Mononuclear cell (primary cell): ENCODE results near the gene UNC13B. TPM values are rescaled to one million over a fixed set of nuclear protein-coding genes. Genes with fewer than 3 reads are reported as not detected.

Experiments used
- H3K27me3 ChIP-seq: 2 replicates; pipeline ENCODE4 v1.6.0; 2011; ENCODE audit warnings: low read length, control low read depth; ENCODE audit not compliant: insufficient read depth
- H3K4me1 ChIP-seq: 2 replicates; pipeline ENCODE4 v1.5.1; 2011; ENCODE audit warnings: mild to moderate bottlenecking, low read length, control low read depth; ENCODE audit not compliant: insufficient read depth
- H3K4me3 ChIP-seq: 2 replicates; pipeline ENCODE4 v1.5.1; 2011; ENCODE audit warnings: mild to moderate bottlenecking, low read length, moderate library complexity
- H3K9me3 ChIP-seq: 2 replicates; pipeline ENCODE4 v1.5.1; 2011; ENCODE audit warnings: low read depth, mild to moderate bottlenecking, control low read depth, low read length
- total RNA-seq: library from RNA; depleted of rRNA; stranded (reverse); fragments of >200 nt; gene quantifications from one replicate; pipeline ENCODE4 v1.2.3, GENCODE V29; 2012

The UNC13B gene
- total RNA-seq, 1 donor: 0.31 TPM

DNA sequence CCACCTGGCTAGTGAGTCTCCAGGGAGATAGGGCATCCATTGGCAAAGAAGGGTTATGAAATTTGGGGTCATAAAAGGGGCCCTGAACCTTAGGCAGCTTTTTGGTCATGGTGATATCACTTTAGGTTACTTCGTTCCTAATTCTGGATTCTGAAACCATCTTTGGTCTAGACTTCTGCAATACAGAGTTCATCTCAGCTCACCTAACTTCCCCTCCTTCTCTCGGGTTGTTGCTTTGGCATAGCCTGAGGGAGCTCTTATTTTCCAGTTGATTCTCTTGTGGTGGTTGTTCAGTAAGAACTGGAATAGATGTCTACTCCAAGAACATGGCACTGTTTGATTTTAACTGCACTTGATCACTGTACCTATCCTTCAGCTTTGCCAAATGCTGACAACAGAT is 179.2 kb downstream of the UNC13B start:
- no peaks in the 10 kb centered on the region for H3K27me3 ChIP-seq
- no peaks in the 10 kb centered on the region for H3K9me3 ChIP-seq
- no peak overlapping the region for H3K4me3 ChIP-seq
- H3K4me1 ChIP-seq: no peaks in the 10 kb centered on the region

DNA sequence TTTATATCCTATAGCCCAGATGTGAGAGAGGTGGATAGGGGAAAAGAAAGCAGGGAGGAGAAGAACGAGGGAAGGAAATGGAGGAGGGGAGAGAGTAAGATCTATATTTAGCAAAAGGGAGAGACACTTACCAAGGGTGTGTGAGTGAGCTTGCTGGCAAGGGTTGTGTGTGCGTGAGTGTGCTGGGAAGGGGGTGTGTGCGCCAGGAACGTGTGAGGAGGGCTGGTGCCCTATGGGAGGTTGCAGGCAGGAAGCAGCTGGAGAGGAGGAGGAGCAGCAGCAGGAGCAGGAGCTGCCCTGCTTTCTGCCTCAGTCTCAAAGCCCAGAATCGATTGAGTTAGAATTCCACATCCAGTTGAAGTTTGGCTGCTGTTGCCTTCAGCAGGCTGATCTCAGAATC is 179.8 kb downstream of the UNC13B start:
- Histone ChIP-seq H3K9me3 (no peaks in the 10 kb centered on the region), H3K4me1 (no peaks in the 10 kb centered on the region), H3K27me3 (no peaks in the 10 kb centered on the region), H3K4me3 (no peak overlapping the region)

GRCh38 chr9:35342221-35342958 is 180.6 kb downstream of the UNC13B start:
- Histone ChIP-seq H3K4me1 (no peaks in the 10 kb centered on the region), H3K9me3 (no peaks in the 10 kb centered on the region), H3K27me3 (no peaks in the 10 kb centered on the region), H3K4me3 (no peak overlapping the region)

DNA sequence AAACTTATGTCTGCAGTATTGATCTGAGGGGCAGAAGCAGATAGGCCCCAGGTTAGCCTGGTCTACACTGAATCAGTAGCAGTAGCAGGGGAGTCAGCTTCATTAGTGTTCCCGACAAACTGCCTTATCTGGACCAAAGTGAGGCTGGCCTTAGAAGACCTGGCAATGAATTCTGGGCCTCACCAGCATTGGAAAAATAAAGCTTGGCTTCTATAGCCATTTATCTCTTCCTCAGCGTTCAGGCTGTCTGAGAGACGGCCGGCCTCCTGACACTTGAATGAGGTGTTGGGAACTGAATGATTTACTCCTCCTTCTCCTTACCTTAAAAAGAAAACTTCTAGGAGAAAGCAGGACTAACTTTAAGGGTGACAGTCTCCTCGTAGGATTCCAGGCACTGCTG is 186.3 kb downstream of the UNC13B start:
- no peaks in the 10 kb centered on the region for H3K4me1 ChIP-seq
- no peaks in the 10 kb centered on the region for H3K9me3 ChIP-seq
- no peak overlapping the region for H3K4me3 ChIP-seq
- H3K27me3 ChIP-seq: no peaks in the 10 kb centered on the region

DNA sequence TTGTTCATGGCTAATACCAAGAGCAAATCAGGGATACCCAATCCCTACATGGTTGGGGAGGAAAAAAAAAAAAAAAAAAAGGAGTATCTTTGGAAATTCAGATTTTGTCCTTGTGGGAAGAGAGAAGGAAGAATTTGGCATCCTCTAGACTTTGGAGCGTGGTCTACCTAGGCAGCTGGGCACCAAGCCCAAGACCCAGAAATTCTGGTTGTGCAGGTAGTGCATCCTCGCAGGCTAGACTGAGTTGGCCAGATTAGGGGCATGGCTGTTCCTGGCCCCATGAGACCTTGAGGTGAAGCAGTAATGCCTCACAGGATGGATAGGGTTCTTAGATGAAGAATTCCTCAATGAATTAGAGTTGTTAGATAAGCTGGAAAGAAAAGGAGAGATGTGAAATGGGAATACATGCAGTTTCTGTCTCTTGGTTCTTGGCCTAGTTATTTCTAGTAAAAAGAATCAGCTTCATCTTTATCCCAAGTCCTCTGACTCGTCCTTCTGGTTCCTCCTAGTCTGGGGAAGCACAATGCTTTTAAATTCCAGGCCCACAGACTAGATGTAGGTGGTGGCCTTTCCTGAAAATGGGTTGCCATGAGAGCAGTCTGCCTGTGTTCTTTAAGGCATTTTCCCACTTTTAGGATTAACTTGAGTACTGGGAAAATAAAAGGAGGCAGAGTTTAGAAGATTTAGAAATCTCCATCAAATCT is 187.6 kb downstream of the UNC13B start:
- H3K9me3 ChIP-seq: no peaks in the 10 kb centered on the region
- H3K4me1 ChIP-seq: no peaks in the 10 kb centered on the region
- no peak overlapping the region for H3K4me3 ChIP-seq
- H3K27me3 ChIP-seq: no peaks in the 10 kb centered on the region

- no peak overlapping the region for H3K4me3 ChIP-seq
- no peaks in the 10 kb centered on the region for H3K4me1 ChIP-seq
- H3K9me3 ChIP-seq: no peaks in the 10 kb centered on the region
- no peaks in the 10 kb centered on the region for H3K27me3 ChIP-seq
Measured at GRCh38 chr9:35350212-35350611, 188.4 kb downstream of the UNC13B start.

- H3K9me3 ChIP-seq: no peaks in the 10 kb centered on the region
- H3K27me3 ChIP-seq: no peaks in the 10 kb centered on the region
- H3K4me3 ChIP-seq: no peak overlapping the region
- no peaks in the 10 kb centered on the region for H3K4me1 ChIP-seq
Measured at GRCh38 chr9:35350827-35351549, 189.2 kb downstream of the UNC13B start.

DNA sequence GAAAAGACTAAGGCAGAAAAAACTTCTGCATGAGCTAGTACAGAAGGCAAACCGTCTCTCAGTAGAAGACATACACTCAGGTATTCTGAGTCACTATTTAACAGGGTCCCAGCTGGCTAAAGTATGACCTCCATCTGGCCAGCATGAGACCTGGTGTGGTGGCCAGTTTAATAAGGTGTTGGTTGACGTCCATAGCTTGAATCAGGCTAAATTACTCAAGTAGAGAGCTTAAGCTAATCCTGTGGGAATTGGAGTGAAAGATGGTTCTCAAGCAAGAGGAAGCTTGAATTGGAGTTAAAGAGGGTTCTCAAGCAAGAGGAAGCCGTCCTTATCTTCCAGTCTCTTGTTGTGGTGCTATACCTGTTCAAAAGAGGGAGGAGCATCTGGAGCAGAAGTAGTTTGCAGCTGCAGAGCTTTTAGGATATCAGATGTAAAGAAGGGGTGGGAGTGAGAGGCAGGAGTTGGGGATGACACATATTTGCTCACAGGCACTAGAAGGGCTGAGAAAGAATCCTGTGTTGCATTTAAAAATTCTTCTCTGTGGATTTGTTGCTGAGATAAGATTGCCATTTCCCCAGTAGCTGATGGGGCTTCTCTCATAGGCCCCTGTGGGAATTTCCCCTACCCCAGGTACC is 192.0 kb downstream of the UNC13B start:
- H3K9me3 ChIP-seq: no peaks in the 10 kb centered on the region
- no peaks in the 10 kb centered on the region for H3K27me3 ChIP-seq
- no peak overlapping the region for H3K4me3 ChIP-seq
- H3K4me1 ChIP-seq: no peaks in the 10 kb centered on the region

DNA sequence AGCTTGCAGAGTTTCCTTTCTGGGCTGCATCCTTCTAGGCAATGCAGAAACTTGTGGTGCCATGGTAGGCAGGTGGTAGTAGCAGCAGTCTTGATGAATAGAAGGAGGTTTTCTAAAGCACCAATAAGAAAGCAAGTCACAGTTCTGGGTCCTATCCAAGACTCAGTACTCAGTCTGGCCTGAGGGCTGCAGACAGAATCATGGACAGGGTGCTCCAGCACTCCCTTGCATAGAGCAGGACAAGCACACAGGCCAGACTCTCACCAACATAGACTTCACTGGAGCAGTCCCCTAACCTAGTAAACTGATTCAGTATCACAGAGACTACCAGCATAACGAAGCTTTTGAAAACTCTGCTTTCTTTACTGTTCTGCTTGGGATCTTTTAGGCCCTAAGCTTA is 194.1 kb downstream of the UNC13B start:
- Histone ChIP-seq H3K4me1 (no peaks in the 10 kb centered on the region), H3K27me3 (no peaks in the 10 kb centered on the region), H3K4me3 (no peak overlapping the region), H3K9me3 (no peaks in the 10 kb centered on the region)

DNA sequence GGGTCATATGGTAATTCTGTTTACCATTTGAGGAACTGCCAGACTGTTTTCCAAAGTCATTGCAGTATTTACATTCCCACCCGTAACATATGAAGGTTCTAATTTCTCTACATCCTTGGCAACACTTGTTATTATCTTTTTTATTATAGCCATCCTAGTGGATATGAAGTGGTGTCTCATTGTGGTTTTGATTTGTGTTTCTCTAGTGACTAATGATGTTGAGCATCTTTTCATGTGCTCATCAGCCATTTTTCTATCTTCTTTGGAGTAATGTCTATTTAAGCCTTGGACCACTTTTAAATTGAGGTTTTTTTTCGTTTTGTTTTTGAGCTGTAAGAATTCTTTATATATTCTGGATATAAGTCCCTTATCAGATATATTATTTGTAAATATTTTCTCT is 195.3 kb downstream of the UNC13B start:
- Histone ChIP-seq H3K4me1 (no peaks in the 10 kb centered on the region), H3K9me3 (no peaks in the 10 kb centered on the region), H3K27me3 (no peaks in the 10 kb centered on the region), H3K4me3 (no peak overlapping the region)

DNA sequence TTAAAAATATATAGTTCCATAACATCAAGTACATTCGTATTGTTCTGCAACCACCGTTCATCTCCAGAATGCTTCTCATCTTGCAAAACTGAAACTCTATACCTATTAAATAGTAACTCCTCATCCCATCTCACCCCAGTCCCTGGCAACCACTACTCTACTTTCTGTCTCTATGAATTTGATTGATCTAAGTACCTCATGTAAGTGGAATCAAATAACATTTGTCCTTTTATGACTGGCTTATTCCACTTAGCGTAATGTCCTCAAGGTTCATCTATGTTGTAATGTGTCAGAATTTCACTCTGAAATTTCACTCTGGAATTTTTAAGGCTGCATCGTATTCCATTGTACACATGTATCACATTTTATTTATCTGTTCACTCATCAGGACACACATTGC is 196.0 kb downstream of the UNC13B start:
- H3K4me1 ChIP-seq: no peaks in the 10 kb centered on the region
- no peak overlapping the region for H3K4me3 ChIP-seq
- H3K9me3 ChIP-seq: no peaks in the 10 kb centered on the region
- no peaks in the 10 kb centered on the region for H3K27me3 ChIP-seq

- no peaks in the 10 kb centered on the region for H3K9me3 ChIP-seq
- no peaks in the 10 kb centered on the region for H3K4me1 ChIP-seq
- H3K27me3 ChIP-seq: no peaks in the 10 kb centered on the region
- no peak overlapping the region for H3K4me3 ChIP-seq
Measured at GRCh38 chr9:35364817-35365585, 203.2 kb downstream of the UNC13B start.

- Histone ChIP-seq H3K27me3 (no peaks in the 10 kb centered on the region), H3K9me3 (no peaks in the 10 kb centered on the region), H3K4me3 (no peak overlapping the region), H3K4me1 (no peaks in the 10 kb centered on the region)
Measured at GRCh38 chr9:35366627-35367026, 204.8 kb downstream of the UNC13B start.

DNA sequence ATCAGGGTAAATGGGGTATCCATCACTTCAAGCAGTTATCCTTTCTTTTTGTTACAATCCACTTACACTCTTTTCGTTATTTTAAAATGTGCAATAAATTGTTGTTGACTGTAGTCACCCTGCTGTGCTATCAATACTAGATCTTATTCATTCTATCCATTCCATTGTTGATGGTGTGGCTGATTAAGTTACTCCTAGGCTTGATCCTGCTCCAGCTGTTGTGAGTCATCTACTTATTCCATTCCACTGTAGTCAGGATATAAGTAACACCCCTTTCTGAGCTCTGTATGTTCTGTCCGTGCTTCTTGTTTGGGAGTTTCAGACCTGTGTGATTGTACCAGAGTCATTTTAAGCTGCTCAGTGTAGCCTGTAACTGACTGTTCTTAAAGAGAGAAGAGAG is 205.6 kb downstream of the UNC13B start:
- Histone ChIP-seq H3K9me3 (no peaks in the 10 kb centered on the region), H3K27me3 (no peaks in the 10 kb centered on the region), H3K4me3 (no peak overlapping the region), H3K4me1 (no peaks in the 10 kb centered on the region)
